ENCODE data around the gene MAP2K1. TPM values are rescaled to one million over a fixed set of nuclear protein-coding genes. Genes with fewer than 3 reads are reported as not detected.

MAP2K1 gene
- total RNA-seq, 1 donor from 2014 or later, result 23.6 TPM

DNA sequence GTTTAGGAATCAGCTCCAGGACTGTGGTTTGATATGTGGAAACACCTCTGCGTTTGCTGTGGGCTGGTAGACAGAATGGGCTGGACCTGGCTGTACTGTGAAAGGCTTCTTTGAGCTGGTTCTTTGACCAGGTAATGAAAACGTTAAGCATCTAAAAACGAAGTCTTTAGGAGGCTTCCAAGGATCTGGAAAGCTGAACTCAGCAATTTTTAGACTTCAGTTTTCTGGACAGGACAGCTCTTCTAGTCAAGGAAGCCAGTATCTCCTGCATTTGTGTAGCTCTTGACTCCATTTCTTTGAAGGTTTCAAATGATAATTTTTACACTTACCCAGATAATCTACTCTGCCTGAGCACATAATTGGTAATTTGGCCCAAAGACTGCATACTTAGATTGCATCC, 25.5 kb downstream of the MAP2K1 start:
- no peak for DNase-seq (ENCODE audit: extremely low spot score in 2 of 2)

DNA sequence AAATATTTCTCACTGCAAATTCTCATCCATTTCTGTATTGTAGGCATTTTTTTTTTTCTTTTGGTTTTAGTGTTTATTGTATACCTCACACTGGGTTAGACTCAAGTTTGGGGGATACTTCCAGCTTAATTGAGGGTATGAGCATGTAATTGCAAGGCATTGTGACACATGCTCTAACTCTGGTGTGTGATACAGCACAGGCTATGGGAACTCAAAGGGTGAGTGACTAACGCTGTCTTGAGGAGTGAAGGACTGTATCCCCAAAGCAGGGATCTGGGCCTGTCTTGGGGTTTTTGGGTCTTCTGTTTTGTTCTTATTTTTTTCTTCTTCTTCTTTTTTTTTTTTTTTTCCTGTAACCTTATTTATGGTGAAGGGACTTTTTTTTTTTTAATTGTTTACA, 26.9 kb downstream of the MAP2K1 start:
- Histone ChIP-seq H3K36me3 (no peaks in the 10 kb centered on the region), H3K27me3 (no peaks in the 10 kb centered on the region), H3K4me3 (no peak overlapping the region), H3K27ac (no peak overlapping the region), H3K4me1 (peaks cover 24% of the 10 kb centered on the region), H3K9me3 (no peaks in the 10 kb centered on the region)
- TF ChIP-seq POLR2AphosphoS5 (IDR thresholded peaks at IDR 0.05; ENCODE audit: insufficient read depth in 1 of 2, low read depth in 1 of 2), result no peak
- TF ChIP-seq, protein P1, sequence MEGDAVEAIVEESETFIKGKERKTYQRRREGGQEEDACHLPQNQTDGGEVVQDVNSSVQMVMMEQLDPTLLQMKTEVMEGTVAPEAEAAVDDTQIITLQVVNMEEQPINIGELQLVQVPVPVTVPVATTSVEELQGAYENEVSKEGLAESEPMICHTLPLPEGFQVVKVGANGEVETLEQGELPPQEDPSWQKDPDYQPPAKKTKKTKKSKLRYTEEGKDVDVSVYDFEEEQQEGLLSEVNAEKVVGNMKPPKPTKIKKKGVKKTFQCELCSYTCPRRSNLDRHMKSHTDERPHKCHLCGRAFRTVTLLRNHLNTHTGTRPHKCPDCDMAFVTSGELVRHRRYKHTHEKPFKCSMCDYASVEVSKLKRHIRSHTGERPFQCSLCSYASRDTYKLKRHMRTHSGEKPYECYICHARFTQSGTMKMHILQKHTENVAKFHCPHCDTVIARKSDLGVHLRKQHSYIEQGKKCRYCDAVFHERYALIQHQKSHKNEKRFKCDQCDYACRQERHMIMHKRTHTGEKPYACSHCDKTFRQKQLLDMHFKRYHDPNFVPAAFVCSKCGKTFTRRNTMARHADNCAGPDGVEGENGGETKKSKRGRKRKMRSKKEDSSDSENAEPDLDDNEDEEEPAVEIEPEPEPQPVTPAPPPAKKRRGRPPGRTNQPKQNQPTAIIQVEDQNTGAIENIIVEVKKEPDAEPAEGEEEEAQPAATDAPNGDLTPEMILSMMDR (IDR thresholded peaks at IDR 0.05), result no peak
- no peak for TF ChIP-seq POLR2A (IDR thresholded peaks at IDR 0.05)
- no peak for DNase-seq (ENCODE audit: extremely low spot score in 2 of 2)
- intact Hi-C loops (cut with DNase I), result no loop called here

More for the DNA sequence above, 25.5 kb downstream of the MAP2K1 start:
- intact Hi-C loops (cut with DNase I), result no loop called here
- no peak for TF ChIP-seq POLR2A (IDR thresholded peaks at IDR 0.05)
- TF ChIP-seq, protein P1 (IDR thresholded peaks at IDR 0.05), result no peak
- TF ChIP-seq POLR2AphosphoS5 (IDR thresholded peaks at IDR 0.05; ENCODE audit: insufficient read depth in 1 of 2, low read depth in 1 of 2), result no peak
- Histone ChIP-seq H3K4me1 (peaks cover 17% of the 10 kb centered on the region), H3K27me3 (no peaks in the 10 kb centered on the region), H3K4me3 (no peak overlapping the region), H3K36me3 (no peaks in the 10 kb centered on the region), H3K9me3 (no peaks in the 10 kb centered on the region), H3K27ac (no peak overlapping the region)

DNA sequence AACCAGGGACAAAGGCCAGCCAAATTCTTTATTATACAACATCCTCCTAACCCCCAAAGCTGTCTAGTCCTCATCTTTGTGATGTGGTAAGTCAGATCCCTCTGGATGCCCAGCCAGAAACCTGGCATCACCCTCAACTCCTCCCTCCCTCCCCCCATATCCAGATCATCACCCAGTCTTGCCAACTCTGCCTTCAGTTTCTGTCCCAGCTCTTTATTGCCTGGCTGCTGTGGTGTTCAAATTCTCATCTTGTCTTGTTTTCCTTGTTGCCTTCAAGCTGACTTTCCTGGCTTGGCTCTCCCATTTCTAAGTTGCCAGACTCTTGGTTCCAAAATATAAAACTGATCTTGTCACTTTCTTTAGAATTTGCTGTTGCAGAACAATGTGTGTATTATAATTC, 28.6 kb downstream of the MAP2K1 start:
- Histone ChIP-seq H3K4me1 (peaks cover 24% of the 10 kb centered on the region), H3K27ac (no peak overlapping the region), H3K36me3 (no peaks in the 10 kb centered on the region), H3K9me3 (no peaks in the 10 kb centered on the region), H3K4me3 (no peak overlapping the region), H3K27me3 (no peaks in the 10 kb centered on the region)
- DNase-seq (ENCODE audit: extremely low spot score in 2 of 2), result no peak
- TF ChIP-seq, protein P1 (IDR thresholded peaks at IDR 0.05), result no peak
- TF ChIP-seq POLR2A (IDR thresholded peaks at IDR 0.05), result no peak
- TF ChIP-seq POLR2AphosphoS5 (IDR thresholded peaks at IDR 0.05; ENCODE audit: insufficient read depth in 1 of 2, low read depth in 1 of 2), result no peak
- intact Hi-C loops (cut with DNase I), result no loop called here

DNA sequence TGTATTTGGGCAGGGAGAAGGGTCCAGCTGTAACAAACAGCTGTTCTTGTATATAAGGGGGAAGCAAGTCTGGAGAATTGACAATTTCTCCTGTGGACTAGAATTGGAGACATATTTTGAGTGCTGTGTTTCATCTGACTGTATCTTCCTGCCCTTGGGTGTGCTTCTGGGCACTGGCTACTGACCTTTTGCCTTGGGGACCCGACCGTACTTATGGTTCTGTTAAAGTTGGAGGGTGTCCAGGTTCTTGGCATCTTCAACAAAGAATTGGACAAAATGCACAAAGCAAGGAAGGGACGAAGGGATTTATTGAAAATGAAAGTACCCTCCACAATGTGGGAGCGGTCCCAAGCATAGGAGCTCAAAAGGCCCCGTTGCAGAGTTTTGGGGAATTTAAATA, 31.0 kb downstream of the MAP2K1 start:
- H3K27me3 ChIP-seq, result no peaks in the 10 kb centered on the region
- H3K9me3 ChIP-seq, result no peaks in the 10 kb centered on the region
- intact Hi-C loops (cut with DNase I), result no loop called here
- H3K36me3 ChIP-seq, result no peaks in the 10 kb centered on the region
- TF ChIP-seq POLR2AphosphoS5 (IDR thresholded peaks at IDR 0.05; ENCODE audit: insufficient read depth in 1 of 2, low read depth in 1 of 2) (no peak), POLR2A (IDR thresholded peaks at IDR 0.05) (no peak)
- TF ChIP-seq, protein P1 (IDR thresholded peaks at IDR 0.05), result no peak
- H3K27ac ChIP-seq, result no peak overlapping the region
- peak overlapping the region in 1 of 2 donors; percentile 8 for H3K4me3 ChIP-seq
- no peak for DNase-seq (ENCODE audit: extremely low spot score in 2 of 2)
- peaks cover 13% of the 10 kb centered on the region for H3K4me1 ChIP-seq

DNA sequence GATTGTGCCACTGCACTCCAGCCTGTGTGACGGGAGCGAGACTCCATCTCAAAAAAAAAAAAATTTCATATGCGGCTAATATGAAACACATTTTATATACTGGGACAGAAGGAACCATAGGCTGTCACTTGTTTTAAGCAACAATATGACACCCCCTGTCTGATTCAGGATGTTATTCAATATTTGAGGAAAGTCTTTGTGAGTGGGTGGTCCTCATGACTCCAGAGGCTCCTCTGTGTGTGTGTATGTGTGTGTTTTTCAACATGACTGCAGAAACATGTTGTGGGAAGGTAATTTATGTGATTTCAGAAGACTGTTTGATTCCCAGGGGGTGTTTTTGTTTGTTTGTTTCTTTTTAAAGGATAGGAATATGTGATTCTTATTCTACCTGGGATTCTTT, 32.8 kb downstream of the MAP2K1 start:
- DNase-seq (ENCODE audit: extremely low spot score in 2 of 2), result no peak
- intact Hi-C loops (cut with DNase I), result no loop called here
- H3K27me3 ChIP-seq, result no peaks in the 10 kb centered on the region

More for the DNA sequence above, 32.8 kb downstream of the MAP2K1 start:
- no peaks in the 10 kb centered on the region for H3K36me3 ChIP-seq
- H3K27ac ChIP-seq, result no peak overlapping the region
- no peaks in the 10 kb centered on the region for H3K9me3 ChIP-seq
- H3K4me3 ChIP-seq, result no peak overlapping the region
- TF ChIP-seq POLR2AphosphoS5 (IDR thresholded peaks at IDR 0.05; ENCODE audit: insufficient read depth in 1 of 2, low read depth in 1 of 2) (no peak), POLR2A (IDR thresholded peaks at IDR 0.05) (no peak)
- TF ChIP-seq, protein P1 (IDR thresholded peaks at IDR 0.05), result no peak
- H3K4me1 ChIP-seq, result peaks cover 13% of the 10 kb centered on the region
